ENCODE measurements around the gene SMIM22.

- TF ChIP-seq CTCF (IDR thresholded peaks at IDR 0.05; ENCODE audit: control extremely low read depth in 1 of 3, insufficient read depth in 1 of 3, low read depth in 1 of 3, low read length in 3 of 3) (no peak), EZH2 (IDR thresholded peaks at IDR 0.05; ENCODE audit: low read depth, low read length, severe bottlenecking) (no peak), JUN (IDR thresholded peaks at IDR 0.05; ENCODE audit: low read depth, low read length) (no peak)
Measured at GRCh38 chr16:4769306-4769638, 25.9 kb upstream of the SMIM22 start.

All from H1 (cell line).